ENCODE measurements around the gene PPP6C.
"Not testable (repeated sequence)": the region's sequence is repeated elsewhere in the genome, so short reads cannot be mapped to it uniquely, and the experiment has no call there.

The PPP6C gene

GRCh38 chr9:125183054-125183453, 6.5 kb downstream of the PPP6C start:
- H3K27me3 ChIP-seq (ENCODE audit: control insufficient read depth in 1 of 2, insufficient read depth in 2 of 2, low read length in 2 of 2) = no peaks in the 10 kb centered on the region
- no peak overlapping the region for H3K27ac ChIP-seq (ENCODE audit: low read depth, low read length)
- H3K36me3 ChIP-seq (ENCODE audit: control insufficient read depth in 1 of 2, insufficient read depth in 2 of 2, low read length in 2 of 2) = no peaks in the 10 kb centered on the region
- H3K9ac ChIP-seq (ENCODE audit: low read depth in 1 of 2, low read length in 2 of 2) = no peak overlapping the region
- peaks cover 7 to 18% of the 10 kb centered on the region in 2 donors for H3K4me1 ChIP-seq (ENCODE audit: control insufficient read depth in 1 of 2, insufficient read depth in 2 of 2, low read length in 2 of 2)
- H3K4me3 ChIP-seq (ENCODE audit: low read depth in 1 of 2, low read length in 2 of 2) = no peak overlapping the region
- no peaks in the 10 kb centered on the region for H3K9me3 ChIP-seq (ENCODE audit: control insufficient read depth in 1 of 2, low read length in 2 of 2)

GRCh38 chr9:125181756-125182155, 7.8 kb downstream of the PPP6C start:
- not testable (repeated sequence) for H3K9me3 ChIP-seq (ENCODE audit: control insufficient read depth in 1 of 2, low read length in 2 of 2); H3K27ac ChIP-seq (ENCODE audit: low read depth, low read length); H3K36me3 ChIP-seq (ENCODE audit: control insufficient read depth in 1 of 2, insufficient read depth in 2 of 2, low read length in 2 of 2); H3K4me3 ChIP-seq (ENCODE audit: low read depth in 1 of 2, low read length in 2 of 2); H3K9ac ChIP-seq (ENCODE audit: low read depth in 1 of 2, low read length in 2 of 2); H3K27me3 ChIP-seq (ENCODE audit: control insufficient read depth in 1 of 2, insufficient read depth in 2 of 2, low read length in 2 of 2)
- peaks cover 4 to 11% of the 10 kb centered on the region in 2 donors for H3K4me1 ChIP-seq (ENCODE audit: control insufficient read depth in 1 of 2, insufficient read depth in 2 of 2, low read length in 2 of 2)

DNA sequence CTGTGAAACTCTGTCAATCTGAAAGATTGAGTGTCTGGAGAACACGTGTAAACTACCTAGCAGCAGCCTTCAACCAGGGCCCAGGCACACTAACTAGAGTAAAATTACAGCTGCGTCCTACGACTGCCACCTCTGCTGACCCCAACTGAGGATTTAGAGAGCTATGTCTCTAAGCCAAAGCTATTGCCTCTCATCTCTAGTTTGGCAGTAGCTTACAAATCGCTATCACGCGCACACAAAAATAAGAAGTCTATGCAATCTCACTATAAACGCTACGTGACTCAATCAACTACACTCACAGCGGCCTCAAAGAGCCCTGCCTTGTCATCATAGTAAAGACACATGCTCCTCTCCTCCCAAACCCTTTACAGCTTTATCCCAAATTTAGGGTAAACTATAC, 8.7 kb downstream of the PPP6C start:
- no peak overlapping the region for H3K4me3 ChIP-seq (ENCODE audit: low read depth in 1 of 2, low read length in 2 of 2)
- H3K4me1 ChIP-seq (ENCODE audit: control insufficient read depth in 1 of 2, insufficient read depth in 2 of 2, low read length in 2 of 2) = peaks cover 4 to 11% of the 10 kb centered on the region in 2 donors

GRCh38 chr9:125179776-125180175, 9.8 kb downstream of the PPP6C start:
- H3K9ac ChIP-seq (ENCODE audit: low read depth in 1 of 2, low read length in 2 of 2); H3K27me3 ChIP-seq (ENCODE audit: control insufficient read depth in 1 of 2, insufficient read depth in 2 of 2, low read length in 2 of 2); H3K9me3 ChIP-seq (ENCODE audit: control insufficient read depth in 1 of 2, low read length in 2 of 2); H3K27ac ChIP-seq (ENCODE audit: low read depth, low read length); H3K4me3 ChIP-seq (ENCODE audit: low read depth in 1 of 2, low read length in 2 of 2); H3K36me3 ChIP-seq (ENCODE audit: control insufficient read depth in 1 of 2, insufficient read depth in 2 of 2, low read length in 2 of 2): not testable (repeated sequence)
- H3K4me1 ChIP-seq (ENCODE audit: control insufficient read depth in 1 of 2, insufficient read depth in 2 of 2, low read length in 2 of 2) = peaks cover 4 to 11% of the 10 kb centered on the region in 2 donors

More for the DNA sequence above, 8.7 kb downstream of the PPP6C start:
- H3K27ac ChIP-seq (ENCODE audit: low read depth, low read length) = no peak overlapping the region
- H3K9ac ChIP-seq (ENCODE audit: low read depth in 1 of 2, low read length in 2 of 2) = no peak overlapping the region
- no peaks in the 10 kb centered on the region for H3K27me3 ChIP-seq (ENCODE audit: control insufficient read depth in 1 of 2, insufficient read depth in 2 of 2, low read length in 2 of 2)
- no peaks in the 10 kb centered on the region for H3K36me3 ChIP-seq (ENCODE audit: control insufficient read depth in 1 of 2, insufficient read depth in 2 of 2, low read length in 2 of 2)
- H3K9me3 ChIP-seq (ENCODE audit: control insufficient read depth in 1 of 2, low read length in 2 of 2) = no peaks in the 10 kb centered on the region

DNA sequence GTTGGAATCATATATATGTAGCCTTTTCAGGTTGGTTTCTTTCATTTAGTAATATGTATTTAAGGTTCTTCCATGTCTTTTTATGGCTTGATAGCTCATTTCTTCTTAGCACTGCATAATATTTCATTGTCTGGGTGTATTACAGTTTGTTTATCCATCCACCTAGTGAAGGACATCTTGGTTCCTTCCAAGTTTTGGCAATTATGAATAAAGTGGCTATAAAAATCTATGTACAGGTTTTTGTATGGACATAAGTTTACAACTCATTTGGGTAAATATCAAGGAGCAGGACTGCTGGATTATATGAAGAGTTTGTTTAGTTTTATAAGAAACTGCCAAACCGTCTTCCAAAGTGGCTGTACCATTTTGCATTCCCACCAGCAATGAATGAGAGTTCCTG, 11.7 kb downstream of the PPP6C start:
- Histone ChIP-seq H3K36me3 (ENCODE audit: control insufficient read depth in 1 of 2, insufficient read depth in 2 of 2, low read length in 2 of 2) (no peaks in the 10 kb centered on the region), H3K27me3 (ENCODE audit: control insufficient read depth in 1 of 2, insufficient read depth in 2 of 2, low read length in 2 of 2) (no peaks in the 10 kb centered on the region), H3K4me1 (ENCODE audit: control insufficient read depth in 1 of 2, insufficient read depth in 2 of 2, low read length in 2 of 2) (peaks cover 0 to under 1% of the 10 kb centered on the region in 2 donors), H3K27ac (ENCODE audit: low read depth, low read length) (no peak overlapping the region), H3K9ac (ENCODE audit: low read depth in 1 of 2, low read length in 2 of 2) (no peak overlapping the region), H3K9me3 (ENCODE audit: control insufficient read depth in 1 of 2, low read length in 2 of 2) (no peaks in the 10 kb centered on the region), H3K4me3 (ENCODE audit: low read depth in 1 of 2, low read length in 2 of 2) (no peak overlapping the region)

GRCh38 chr9:125176636-125177035, 13.0 kb downstream of the PPP6C start:
- Histone ChIP-seq H3K27me3 (ENCODE audit: control insufficient read depth in 1 of 2, insufficient read depth in 2 of 2, low read length in 2 of 2) (no peaks in the 10 kb centered on the region), H3K9ac (ENCODE audit: low read depth in 1 of 2, low read length in 2 of 2) (no peak overlapping the region), H3K36me3 (ENCODE audit: control insufficient read depth in 1 of 2, insufficient read depth in 2 of 2, low read length in 2 of 2) (no peaks in the 10 kb centered on the region), H3K9me3 (ENCODE audit: control insufficient read depth in 1 of 2, low read length in 2 of 2) (no peaks in the 10 kb centered on the region), H3K4me3 (ENCODE audit: low read depth in 1 of 2, low read length in 2 of 2) (no peak overlapping the region), H3K4me1 (ENCODE audit: control insufficient read depth in 1 of 2, insufficient read depth in 2 of 2, low read length in 2 of 2) (peaks cover 0 to 4% of the 10 kb centered on the region in 2 donors), H3K27ac (ENCODE audit: low read depth, low read length) (no peak overlapping the region)

GRCh38 chr9:125172031-125172755, 17.4 kb downstream of the PPP6C start:
- H3K4me1 ChIP-seq (ENCODE audit: control insufficient read depth in 1 of 2, insufficient read depth in 2 of 2, low read length in 2 of 2) = peaks cover 0 to 4% of the 10 kb centered on the region in 2 donors
- no peak overlapping the region for H3K27ac ChIP-seq (ENCODE audit: low read depth, low read length)
- no peaks in the 10 kb centered on the region for H3K9me3 ChIP-seq (ENCODE audit: control insufficient read depth in 1 of 2, low read length in 2 of 2)
- no peak overlapping the region for H3K4me3 ChIP-seq (ENCODE audit: low read depth in 1 of 2, low read length in 2 of 2)
- H3K36me3 ChIP-seq (ENCODE audit: control insufficient read depth in 1 of 2, insufficient read depth in 2 of 2, low read length in 2 of 2) = peaks cover 7 to 19% of the 10 kb centered on the region in 2 donors
- H3K27me3 ChIP-seq (ENCODE audit: control insufficient read depth in 1 of 2, insufficient read depth in 2 of 2, low read length in 2 of 2) = no peaks in the 10 kb centered on the region
- H3K9ac ChIP-seq (ENCODE audit: low read depth in 1 of 2, low read length in 2 of 2) = no peak overlapping the region

GRCh38 chr9:125169895-125170294, 19.7 kb downstream of the PPP6C start:
- Histone ChIP-seq H3K9me3 (ENCODE audit: control insufficient read depth in 1 of 2, low read length in 2 of 2) (no peaks in the 10 kb centered on the region), H3K27me3 (ENCODE audit: control insufficient read depth in 1 of 2, insufficient read depth in 2 of 2, low read length in 2 of 2) (no peaks in the 10 kb centered on the region), H3K27ac (ENCODE audit: low read depth, low read length) (no peak overlapping the region), H3K4me3 (ENCODE audit: low read depth in 1 of 2, low read length in 2 of 2) (no peak overlapping the region), H3K4me1 (ENCODE audit: control insufficient read depth in 1 of 2, insufficient read depth in 2 of 2, low read length in 2 of 2) (peaks cover 0 to 4% of the 10 kb centered on the region in 2 donors), H3K9ac (ENCODE audit: low read depth in 1 of 2, low read length in 2 of 2) (no peak overlapping the region), H3K36me3 (ENCODE audit: control insufficient read depth in 1 of 2, insufficient read depth in 2 of 2, low read length in 2 of 2) (peaks cover 7 to 19% of the 10 kb centered on the region in 2 donors)

DNA sequence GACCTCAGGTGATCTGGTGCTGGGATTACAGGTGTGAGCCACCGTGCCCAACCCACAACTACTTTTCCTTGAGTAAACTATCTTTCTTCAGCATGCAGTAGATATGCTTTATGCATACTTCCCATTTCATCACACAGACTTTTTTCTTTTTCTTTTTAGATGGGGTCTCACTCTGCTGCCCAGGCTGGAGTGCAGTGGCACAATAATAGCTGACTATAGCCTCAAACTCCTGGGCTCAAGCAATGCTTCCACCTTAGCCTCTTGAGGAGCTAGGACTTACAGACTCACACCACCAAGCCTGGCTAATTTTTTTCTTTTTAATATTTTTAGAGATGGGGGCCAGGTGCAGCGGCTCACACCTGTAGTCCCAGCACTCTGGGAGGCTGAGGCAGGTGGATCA, 22.8 kb downstream of the PPP6C start:
- no peak overlapping the region for H3K9ac ChIP-seq (ENCODE audit: low read depth in 1 of 2, low read length in 2 of 2)
- H3K27ac ChIP-seq (ENCODE audit: low read depth, low read length) = no peak overlapping the region
- no peak overlapping the region for H3K4me3 ChIP-seq (ENCODE audit: low read depth in 1 of 2, low read length in 2 of 2)
- peaks cover 7 to 19% of the 10 kb centered on the region in 2 donors for H3K36me3 ChIP-seq (ENCODE audit: control insufficient read depth in 1 of 2, insufficient read depth in 2 of 2, low read length in 2 of 2)
- no peaks in the 10 kb centered on the region for H3K9me3 ChIP-seq (ENCODE audit: control insufficient read depth in 1 of 2, low read length in 2 of 2)
- H3K4me1 ChIP-seq (ENCODE audit: control insufficient read depth in 1 of 2, insufficient read depth in 2 of 2, low read length in 2 of 2) = no peaks in the 10 kb centered on the region
- no peaks in the 10 kb centered on the region for H3K27me3 ChIP-seq (ENCODE audit: control insufficient read depth in 1 of 2, insufficient read depth in 2 of 2, low read length in 2 of 2)

DNA sequence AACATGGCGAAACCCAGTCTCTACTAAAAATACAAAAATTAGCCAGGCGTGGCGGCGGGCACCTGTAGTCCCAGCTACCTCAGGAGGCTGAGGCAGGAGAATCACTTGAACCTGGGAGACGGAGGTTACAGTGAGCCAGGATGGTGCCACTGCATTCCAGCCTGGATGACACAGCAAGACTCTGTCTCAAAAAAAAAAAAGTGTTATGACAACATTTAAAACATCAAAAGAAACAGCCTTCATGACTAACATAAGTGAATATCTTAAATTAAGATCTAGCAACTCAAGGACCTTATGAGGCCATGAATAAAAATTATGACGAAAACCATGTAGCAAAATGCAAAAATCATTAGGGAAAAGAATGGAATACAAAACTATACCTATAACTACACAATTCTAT, 26.7 kb downstream of the PPP6C start:
- H3K36me3 ChIP-seq (ENCODE audit: control insufficient read depth in 1 of 2, insufficient read depth in 2 of 2, low read length in 2 of 2); H3K27ac ChIP-seq (ENCODE audit: low read depth, low read length); H3K9me3 ChIP-seq (ENCODE audit: control insufficient read depth in 1 of 2, low read length in 2 of 2); H3K9ac ChIP-seq (ENCODE audit: low read depth in 1 of 2, low read length in 2 of 2); H3K27me3 ChIP-seq (ENCODE audit: control insufficient read depth in 1 of 2, insufficient read depth in 2 of 2, low read length in 2 of 2); H3K4me3 ChIP-seq (ENCODE audit: low read depth in 1 of 2, low read length in 2 of 2): not testable (repeated sequence)
- peaks cover 0 to 10% of the 10 kb centered on the region in 2 donors for H3K4me1 ChIP-seq (ENCODE audit: control insufficient read depth in 1 of 2, insufficient read depth in 2 of 2, low read length in 2 of 2)

Measured in duodenal mucosa (tissue), 2 donors.